GM21360 (cell line): ENCODE data around the gene RPL37.
"Not testable (repeated sequence)": the region's sequence is repeated elsewhere in the genome, so short reads cannot be mapped to it uniquely, and the experiment has no call there.

Source experiments
- ATAC-seq: cut with Tn5 transposase; IDR thresholded peaks from one replicate; pipeline ENCODE4 v1.9.1; 2021; ENCODE audit warnings: mild to moderate bottlenecking, moderate library complexity; ENCODE audit not compliant: unreplicated experiment

The RPL37 gene

DNA sequence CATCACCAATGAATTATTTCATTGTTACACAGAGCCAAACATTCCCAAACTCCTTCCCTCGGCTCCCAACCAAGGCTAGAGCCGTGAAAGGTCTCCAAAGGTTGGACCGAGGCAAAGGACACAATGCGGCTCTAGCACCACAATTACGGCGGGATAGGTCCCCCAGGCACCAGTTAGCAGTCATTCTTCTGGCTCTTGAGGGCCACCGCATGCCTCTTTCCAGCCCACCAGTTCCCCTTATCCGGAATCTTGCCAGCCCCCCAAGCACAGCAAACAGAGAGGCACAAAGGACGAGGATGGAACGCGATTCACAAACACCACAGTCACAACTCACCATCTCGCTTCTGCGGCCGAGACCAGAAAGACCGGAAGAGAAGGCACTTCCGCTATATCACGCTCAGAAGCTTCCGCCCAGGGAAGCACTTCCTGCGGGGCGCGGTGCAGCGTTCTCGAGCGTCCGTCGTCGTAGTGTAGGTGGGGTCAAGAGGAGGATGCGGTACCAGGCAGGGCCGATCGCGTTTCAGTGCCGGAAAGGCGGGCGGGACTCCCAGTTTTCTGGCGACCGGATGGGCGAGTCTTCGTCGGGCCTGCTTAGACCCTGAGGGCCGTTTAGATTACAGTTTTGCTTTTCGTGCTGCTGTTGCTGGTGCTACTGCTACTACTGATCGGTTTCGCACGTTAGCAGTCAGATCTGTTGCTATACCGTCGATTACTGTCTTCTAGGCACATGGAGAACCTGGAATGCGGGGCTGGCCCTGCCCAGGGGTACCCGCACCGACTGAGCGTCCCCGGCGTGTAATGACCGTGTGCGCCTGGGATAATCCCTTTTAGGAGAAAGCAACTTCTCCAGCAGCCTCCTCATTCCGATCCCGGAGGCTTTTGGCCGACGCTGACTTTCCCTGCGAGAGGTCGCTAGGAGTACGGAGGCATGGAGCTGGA, at the start of gene RPL37:
TSS of gene RPL37 (minus strand) at position 374 of the 939 bp plus-strand sequence. CDS start at position 337, 37 bp downstream.
- peak; percentile 97 for ATAC-seq

DNA sequence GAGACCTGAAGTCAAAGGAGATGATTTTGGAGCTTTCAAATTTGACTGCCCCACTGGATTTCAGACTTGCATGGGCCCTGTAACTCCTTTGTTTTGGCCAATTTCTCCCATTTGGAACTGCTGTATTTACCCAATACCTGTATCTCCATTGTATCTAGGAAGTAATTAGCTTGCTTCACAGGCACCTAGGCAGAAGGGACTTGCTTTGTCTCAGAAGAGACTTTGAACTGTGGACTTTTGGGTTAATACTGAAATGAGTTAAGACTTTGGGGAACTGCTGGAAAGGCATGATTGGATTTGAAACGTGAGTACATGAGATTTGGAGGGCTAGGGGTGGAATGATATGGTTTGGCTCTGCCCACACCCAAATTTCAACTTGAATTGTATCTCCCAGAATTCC, 48.0 kb upstream of the RPL37 start:
- not testable (repeated sequence) for ATAC-seq

DNA sequence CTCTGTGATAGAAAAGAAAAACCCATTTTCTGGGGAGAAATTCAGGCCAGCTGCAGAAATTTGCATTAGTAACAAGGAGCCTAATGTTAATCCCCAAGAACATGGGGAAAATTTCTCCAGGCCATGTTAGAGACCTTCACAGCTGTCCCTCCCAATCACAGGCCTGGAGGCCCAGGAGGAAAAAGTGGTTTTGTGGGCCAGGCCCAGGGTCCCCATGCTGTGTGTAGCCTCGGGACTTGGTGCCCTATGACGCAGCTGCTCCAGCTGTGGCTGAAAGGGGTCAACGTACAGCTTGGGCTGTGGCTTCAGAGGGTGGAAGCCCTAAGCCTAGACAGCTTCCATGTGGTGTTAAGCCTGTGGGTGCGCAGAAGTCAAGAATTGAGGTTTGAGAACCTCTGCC, 47.3 kb upstream of the RPL37 start:
- no peak for ATAC-seq

DNA sequence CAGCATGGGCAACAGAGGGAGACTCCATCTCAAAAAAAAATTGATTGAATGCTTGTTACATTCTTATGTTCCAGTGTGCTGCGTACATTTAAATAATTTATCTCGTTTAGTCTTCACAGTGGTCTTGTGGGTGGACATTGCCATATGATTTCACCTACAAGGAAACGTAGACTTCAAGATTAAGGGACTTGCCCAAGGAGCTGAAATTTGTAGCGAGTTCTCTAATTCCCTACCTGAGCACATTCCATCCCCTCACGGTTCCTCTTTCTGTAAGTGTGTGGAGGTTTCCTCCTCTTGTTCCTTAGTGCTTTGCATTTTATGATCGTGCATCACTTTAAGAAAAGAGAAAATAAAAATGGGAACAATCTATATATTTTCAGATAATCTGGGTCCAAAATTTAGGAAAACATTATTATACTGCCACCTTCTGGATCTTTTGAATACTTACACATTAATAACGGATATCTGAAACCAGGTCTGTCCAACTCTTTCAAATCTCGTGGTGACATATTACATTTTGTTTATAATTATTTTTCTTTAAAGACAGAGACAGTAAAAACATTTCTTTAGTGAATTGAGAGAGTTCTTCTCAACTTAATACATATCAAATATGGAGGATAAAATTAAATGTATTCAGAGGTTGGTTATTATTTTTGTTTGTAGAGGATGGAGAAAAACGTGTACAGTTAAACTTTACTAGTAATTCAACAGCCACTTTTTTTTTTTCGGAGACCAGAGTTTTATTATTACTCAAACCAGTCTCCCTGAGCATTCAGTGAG, 44.3 kb upstream of the RPL37 start:
- no peak for ATAC-seq

DNA sequence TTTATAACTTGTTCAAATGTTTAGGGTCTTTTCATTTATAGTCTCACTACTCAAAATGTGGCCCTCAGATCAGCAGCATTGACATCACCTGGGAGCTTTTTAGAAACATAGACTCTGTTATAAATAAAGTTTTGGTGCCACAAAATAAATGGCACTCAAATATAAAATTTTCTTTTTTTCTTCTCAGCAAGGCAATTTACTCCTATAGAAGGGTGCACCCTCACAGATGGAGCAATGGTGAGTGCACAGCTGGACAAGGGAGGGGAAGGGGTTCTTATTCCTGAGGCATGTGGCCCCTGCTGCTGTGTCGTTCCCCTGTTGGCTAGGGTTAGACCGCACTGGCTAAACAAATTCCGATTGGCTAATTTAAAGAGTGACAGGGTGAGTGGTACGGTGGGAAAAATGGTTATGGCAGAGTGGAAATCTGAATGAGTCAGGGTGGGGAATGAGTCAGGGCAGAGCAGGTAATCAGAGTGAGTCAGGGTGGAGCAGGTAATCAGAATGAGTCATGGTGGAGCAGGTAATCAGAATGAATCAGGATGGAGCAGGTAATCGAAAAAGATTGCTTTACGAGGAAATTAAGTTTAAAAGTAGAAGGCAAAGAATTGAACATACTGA, 42.5 kb upstream of the RPL37 start:
- no peak for ATAC-seq

DNA sequence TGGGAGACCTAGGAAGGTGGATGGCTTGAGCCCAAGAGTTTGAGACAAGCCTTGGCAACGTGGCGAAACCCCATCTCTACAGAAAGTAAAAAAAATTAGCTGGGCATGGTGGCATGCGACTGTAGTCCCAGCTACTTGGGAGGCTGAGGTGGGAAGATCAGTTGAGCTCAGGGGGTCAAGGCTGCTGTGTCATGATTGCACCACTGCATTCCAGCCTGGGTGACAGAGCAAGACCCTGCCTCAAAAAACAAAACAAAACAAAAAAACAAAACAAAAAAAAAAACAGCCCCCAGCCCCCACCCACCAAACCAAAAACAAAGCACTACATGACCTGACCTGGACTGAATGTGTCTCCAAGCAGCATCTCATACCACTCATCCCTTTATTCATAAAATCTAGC, 40.9 kb upstream of the RPL37 start:
- ATAC-seq: no peak

DNA sequence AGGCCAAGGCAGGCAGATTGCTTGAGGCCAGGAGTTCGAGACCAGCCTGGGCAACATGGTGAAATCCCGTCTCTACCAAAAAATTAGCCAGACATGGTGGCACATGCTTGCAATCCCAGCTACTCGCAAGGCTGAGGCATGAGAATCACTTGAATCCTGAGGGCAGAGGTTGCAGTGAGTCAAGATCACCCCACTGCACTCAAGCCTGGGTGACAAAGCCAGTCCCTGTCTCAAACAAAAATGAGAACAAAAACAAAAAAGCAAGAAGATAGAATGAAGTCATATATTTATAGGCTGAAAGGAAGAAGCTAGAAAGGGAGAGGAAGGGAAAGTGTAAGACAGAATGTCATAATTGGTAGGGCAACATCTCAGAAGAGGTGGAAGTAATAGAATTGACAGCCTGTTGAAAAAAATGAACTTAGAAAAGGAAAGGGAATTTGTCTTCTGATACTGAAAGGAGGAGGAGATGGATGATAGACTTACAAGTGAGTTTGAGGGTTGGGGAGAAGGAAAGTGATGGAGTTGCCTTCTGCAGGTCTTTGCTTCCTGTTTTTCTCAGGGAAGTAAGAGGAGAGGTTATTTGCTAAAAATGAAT, 38.4 kb upstream of the RPL37 start:
- ATAC-seq: no peak

DNA sequence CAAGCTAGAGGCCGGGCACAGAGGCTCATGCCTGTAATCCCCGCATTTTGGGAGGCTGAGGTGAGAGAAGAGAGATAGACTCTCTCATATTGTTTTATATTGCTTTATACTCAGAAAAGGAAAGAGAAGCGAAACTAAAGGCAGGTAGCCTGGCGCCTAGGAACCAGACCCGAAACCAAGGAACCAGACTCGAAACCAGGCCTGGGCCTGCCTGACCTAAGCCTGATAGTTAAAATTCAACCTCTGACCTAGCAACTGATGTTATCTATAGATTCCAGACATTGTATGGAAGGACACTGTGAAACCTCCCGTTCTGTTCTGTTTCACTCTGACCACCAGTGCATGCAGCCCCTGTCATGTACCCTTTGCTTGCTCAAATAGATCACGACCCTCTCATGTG, 37.2 kb upstream of the RPL37 start:
- not testable (repeated sequence) for ATAC-seq

DNA sequence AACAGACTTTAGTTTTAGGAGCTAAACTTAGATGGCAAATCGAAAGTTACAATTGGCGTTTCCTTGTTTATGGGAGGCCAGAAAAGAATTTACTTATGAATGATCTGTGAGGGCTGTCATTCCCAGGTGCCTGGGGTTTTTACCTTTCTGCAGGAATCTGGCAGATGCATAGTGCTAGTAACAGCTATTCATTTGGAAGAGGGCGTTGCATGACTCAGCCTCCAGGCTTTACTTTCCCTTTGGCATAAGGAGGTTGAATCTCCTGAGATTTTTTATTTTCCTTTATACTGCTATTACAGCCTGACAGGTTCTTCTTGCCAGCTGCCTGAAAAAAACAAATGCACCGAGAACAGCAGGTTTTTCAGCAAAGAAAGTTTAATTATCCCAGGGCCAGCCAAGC, 36.2 kb upstream of the RPL37 start:
- ATAC-seq: no peak

DNA sequence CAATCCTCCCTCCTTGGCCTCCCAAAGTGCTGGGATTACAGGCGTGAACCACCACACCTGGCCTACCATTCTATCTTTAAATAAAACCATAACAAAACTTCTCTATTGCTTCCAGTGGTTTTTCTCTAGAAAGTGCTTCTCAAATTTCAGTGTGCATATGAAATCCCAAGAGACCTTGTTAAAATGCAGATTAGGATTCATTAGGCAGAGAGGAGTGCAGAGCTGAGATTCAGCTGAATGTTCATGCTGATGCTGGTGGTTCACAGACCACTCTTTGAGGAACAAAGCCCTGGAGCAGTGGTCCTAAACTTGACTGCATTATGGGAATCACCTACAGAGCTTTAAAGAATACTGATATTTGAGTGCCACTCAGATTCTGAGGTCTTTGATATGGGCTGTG, 34.4 kb upstream of the RPL37 start:
- no peak for ATAC-seq

DNA sequence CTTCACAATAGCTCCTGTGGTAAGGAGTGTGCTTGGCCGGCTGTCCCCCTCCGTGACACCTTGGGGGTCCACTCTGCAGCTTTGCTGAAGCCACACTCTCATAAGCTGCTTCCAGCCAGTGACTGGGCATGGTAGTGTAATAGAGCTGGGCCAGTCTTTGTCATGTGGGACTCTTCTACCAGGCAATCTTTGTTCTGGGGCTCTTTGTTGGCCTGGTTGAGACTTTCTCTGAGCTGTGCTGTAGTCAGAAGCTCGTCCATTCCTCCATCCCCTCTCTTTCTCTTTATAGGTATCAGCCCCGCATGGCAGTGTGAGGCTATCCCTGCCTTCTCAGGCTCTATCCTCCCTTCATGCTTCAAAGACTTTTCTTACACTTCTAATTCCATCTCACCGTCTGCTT, 31.8 kb upstream of the RPL37 start:
- no peak for ATAC-seq

DNA sequence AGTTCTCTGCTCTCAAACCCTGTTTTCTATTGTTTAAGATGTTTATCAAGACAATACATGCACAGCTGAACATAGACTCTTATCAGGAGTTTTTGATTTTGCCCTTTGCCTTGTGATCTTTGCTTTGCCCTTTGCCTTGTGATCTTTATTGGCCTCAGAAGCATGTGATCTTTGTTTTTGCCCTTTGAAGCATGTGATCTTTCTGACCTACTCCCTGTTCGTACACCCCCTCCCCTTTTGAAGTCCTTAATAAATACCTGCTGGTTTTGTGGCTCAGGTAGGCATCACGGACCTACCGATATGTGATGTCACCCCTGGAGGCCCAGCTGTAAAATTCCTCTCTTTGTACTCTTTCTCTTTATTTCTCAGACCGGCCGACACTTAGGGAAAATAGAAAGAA, 30.0 kb upstream of the RPL37 start:
- ATAC-seq: not testable (repeated sequence)

DNA sequence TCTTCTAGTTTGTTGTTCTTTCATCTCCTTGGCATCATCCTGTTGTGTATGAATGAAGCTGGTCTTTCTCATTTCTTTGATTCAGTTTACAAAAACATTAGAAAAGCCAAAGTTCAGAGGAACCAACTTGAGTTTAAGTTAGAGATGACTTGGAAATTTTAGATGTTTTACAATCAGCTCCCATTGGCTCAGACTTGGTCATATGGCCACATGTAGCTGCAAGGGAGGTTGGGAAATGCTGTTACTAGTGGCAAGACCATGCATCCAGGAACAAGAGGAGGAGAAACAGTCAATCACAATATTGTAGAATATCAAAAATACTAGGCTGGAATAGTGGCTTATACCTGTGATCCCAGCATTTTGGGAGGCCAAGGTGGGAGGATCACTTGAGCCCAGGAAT, 25.7 kb upstream of the RPL37 start:
- no peak for ATAC-seq

DNA sequence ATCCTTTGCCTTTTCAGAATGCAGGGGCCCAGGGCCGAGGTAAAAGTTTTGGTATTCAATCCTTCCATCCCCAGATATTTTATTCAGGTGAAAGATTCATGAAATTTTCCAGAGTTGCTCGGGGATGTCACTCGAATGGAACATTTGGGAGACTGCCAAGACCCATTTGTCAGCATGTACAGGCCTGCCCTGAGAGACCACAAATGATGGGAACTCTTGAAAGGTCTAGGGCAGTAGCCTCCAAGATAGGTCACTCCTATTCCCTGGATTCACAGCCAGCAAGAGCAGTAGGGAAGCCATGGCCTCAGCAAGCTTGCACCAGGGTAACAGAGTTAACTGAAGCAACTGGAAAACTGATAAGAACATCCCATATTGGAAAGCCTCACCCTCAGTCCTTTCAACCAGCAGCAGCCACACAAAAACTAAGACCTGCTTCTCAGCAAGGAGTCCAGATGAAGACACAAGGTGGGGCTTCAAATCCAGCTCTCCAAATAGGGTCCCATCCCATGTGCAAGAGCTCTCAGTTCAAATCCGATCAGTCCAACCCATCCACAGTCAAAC, 18.7 kb upstream of the RPL37 start:
- ATAC-seq: no peak

DNA sequence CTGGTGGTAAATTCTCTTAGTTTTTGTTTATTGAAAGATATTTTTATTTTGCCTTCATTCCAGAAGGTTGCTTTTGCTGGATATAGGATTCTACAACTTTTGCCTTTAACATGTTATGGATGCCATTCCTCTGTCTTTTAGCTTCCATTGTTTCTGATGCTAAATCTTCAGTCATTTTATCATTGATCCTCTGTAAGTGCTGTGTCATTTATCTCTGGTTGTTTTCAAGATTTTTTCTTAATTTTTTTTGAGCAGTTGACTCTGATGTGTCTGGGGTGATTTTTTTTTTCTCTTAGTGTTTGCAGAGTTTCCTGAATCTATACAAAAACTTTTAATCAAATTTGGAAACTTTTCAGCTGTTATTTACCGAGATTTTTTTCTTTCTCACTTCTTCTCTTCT, 12.5 kb upstream of the RPL37 start:
- no peak for ATAC-seq

DNA sequence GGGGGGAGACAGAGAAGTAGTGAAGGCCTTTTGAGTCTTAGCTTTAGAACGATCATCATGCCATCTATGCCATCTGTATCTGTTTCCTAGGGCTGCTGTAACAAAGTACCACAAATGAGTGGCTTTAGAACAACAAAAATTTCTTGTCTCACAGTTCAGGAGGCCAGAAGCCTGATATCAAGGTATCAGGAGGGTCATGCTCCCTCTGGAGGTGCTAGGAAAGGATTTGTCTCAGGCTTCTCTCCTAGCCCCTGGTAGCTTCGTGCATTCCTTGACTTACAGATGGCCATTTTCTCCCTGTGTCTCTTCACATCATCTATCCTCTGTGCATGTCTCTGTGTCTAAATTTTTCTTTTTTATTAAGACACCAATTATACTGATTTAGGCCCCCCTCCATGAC, 11.3 kb upstream of the RPL37 start:
- ATAC-seq: no peak

DNA sequence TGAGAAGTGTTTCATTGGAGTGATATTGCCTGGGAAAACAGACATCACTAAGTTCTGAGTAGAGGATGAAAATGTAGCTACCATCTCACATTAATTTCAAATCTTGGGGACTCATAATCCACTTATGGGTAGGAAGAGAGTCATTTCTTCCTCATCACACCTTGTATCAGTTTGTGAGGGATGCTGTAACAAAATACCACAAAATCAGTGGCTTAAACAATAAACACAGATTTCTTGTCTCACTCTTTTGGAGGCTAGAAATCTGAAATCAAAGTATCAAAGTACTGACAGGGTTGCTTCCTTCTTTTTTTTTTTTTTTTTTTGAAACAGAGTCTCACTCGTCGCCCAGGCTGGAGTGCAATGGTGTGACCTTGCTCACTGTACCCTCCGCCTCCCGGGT, 9.5 kb upstream of the RPL37 start:
- ATAC-seq: no peak

DNA sequence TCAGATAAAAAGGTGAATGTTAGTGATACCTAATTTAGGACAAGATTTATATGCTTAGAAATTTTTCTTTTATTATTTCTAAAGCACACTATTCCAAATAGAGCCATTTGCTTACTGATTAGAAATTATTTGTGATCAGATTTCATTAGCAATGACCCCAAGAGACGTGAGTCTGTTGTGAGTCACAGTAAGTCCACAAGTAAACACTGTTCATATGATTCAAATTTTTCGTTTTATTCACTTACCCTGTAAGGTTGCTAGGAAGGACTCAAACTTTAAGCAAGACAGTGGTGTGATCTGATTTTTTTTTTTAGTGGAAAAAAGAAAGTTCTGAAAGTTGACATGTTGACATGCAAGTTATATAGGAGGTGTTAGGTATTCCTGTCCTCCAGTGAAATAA, 7.3 kb upstream of the RPL37 start:
- ATAC-seq: no peak

DNA sequence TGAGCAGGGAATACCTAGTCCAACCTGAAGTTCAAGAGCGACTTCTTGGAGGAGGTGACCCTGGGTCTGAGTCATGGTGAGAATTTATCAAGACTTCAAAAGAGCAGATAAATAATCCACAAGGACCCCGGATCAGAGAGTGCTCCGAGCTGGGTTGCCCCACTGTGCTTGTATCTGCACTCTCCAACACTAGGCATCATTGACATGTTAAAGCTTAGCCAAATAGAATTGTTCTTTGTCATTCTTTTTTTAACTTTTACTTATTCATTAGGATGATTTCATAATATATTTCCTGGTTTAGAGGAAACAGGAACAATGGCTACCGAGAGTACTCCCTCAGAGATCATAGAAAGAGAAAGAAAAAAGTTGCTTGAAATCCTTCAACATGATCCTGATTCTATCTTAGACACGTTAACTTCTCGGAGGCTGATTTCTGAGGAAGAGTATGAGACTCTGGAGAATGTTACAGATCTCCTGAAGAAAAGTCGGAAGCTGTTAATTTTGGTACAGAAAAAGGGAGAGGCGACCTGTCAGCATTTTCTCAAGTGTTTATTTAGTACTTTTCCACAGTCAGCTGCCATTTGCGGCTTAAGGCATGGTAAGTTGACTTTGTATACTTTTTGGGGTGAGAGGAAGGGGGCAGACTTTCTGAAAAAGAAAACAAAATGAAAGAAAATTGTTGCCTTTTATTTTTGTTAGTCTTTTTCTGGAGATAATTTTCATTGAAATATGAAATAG, 6.2 kb upstream of the RPL37 start, which contains the start of gene CARD6:
TSS of gene CARD6 (plus strand) at position 300 of the 738 bp plus-strand sequence. CDS start at position 316, 16 bp downstream.
- peak; percentile 46 for ATAC-seq

DNA sequence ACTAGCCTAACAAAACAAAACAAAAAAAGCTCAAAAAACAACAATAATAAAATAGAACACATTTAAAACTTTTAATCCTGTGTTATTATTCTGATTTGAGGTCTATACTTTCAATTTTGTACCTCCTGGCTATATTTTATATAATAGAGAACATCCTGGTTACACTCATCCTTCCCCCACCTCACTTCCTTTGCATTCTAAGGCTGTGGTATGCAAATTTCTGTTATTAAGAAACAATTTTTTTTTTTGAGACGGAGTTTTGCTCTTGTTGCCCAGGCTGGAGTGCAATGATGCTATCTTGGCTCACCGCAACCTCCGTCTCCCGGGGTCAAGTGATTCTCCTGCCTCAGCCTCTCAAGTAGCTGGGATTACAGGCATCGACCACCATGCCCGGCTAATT, 3.1 kb upstream of the RPL37 start:
- no peak for ATAC-seq
